HG02938 (cell line): ENCODE results near the gene CHST11.

Experiments used
- ATAC-seq: cut with Tn5 transposase; IDR thresholded peaks from one replicate; pipeline ENCODE4 v1.9.1; 2021; ENCODE audit warnings: mild to moderate bottlenecking, moderate library complexity; ENCODE audit not compliant: unreplicated experiment

CHST11 gene

GRCh38 chr12:104459368-104459909, 2.7 kb downstream of the CHST11 start:
- no peak for ATAC-seq

- no peak for ATAC-seq
These were observed 3.4 kb downstream of the CHST11 start for GRCh38 chr12:104460041-104460719.

GRCh38 chr12:104460973-104461698, 4.4 kb downstream of the CHST11 start:
- no peak for ATAC-seq

GRCh38 chr12:104462325-104462724, 5.6 kb downstream of the CHST11 start:
- no peak for ATAC-seq

GRCh38 chr12:104462931-104463339, 6.2 kb downstream of the CHST11 start:
- ATAC-seq, result peak; percentile 54

GRCh38 chr12:104463368-104463767, 6.6 kb downstream of the CHST11 start:
- no peak for ATAC-seq

- ATAC-seq, result no peak
These were observed 8.2 kb downstream of the CHST11 start for GRCh38 chr12:104464899-104465298.

- no peak for ATAC-seq
These were observed 10.1 kb downstream of the CHST11 start for GRCh38 chr12:104466709-104467345.

- peak; percentile 33 for ATAC-seq
These were observed 10.6 kb downstream of the CHST11 start for GRCh38 chr12:104467346-104467837.

GRCh38 chr12:104468371-104468770, 11.6 kb downstream of the CHST11 start:
- ATAC-seq, result no peak

- ATAC-seq, result no peak
These were observed 12.3 kb downstream of the CHST11 start for GRCh38 chr12:104469066-104469465.

- ATAC-seq, result no peak
These were observed 12.8 kb downstream of the CHST11 start for GRCh38 chr12:104469523-104469922.

GRCh38 chr12:104470521-104470920, 13.8 kb downstream of the CHST11 start:
- ATAC-seq, result no peak

GRCh38 chr12:104471336-104471735, 14.6 kb downstream of the CHST11 start:
- no peak for ATAC-seq

- ATAC-seq, result no peak
These were observed 16.0 kb downstream of the CHST11 start for GRCh38 chr12:104472748-104473147.

GRCh38 chr12:104473374-104473983, 16.7 kb downstream of the CHST11 start:
- no peak for ATAC-seq

- no peak for ATAC-seq
These were observed 18.5 kb downstream of the CHST11 start for GRCh38 chr12:104475271-104475670.

GRCh38 chr12:104477510-104478390, 21.0 kb downstream of the CHST11 start:
- no peak for ATAC-seq

GRCh38 chr12:104478396-104479122, 21.8 kb downstream of the CHST11 start:
- ATAC-seq, result peak; percentile 96
